SW480 (cell line): ENCODE measurements around the gene SOS1.
A peak's percentile ranks its signal among the peaks of the same experiment; 100 is the strongest.
"Not testable (repeated sequence)": the region's sequence is repeated elsewhere in the genome, so short reads cannot be mapped to it uniquely, and the experiment has no call there.

Source experiments
- DNase-seq: peaks from one replicate; pipeline ENCODE4 v3.0.0-alpha.2; 2016; ENCODE audit warnings: low spot score

Gene SOS1

GRCh38 chr2:39120771-39121522 lies at the start of gene SOS1:
Gene SOS1, minus strand, starts transcription at chr2:39121051. Its CDS starts 629 bp downstream, at chr2:39120422.
- DNase-seq: peak; percentile 95

DNA sequence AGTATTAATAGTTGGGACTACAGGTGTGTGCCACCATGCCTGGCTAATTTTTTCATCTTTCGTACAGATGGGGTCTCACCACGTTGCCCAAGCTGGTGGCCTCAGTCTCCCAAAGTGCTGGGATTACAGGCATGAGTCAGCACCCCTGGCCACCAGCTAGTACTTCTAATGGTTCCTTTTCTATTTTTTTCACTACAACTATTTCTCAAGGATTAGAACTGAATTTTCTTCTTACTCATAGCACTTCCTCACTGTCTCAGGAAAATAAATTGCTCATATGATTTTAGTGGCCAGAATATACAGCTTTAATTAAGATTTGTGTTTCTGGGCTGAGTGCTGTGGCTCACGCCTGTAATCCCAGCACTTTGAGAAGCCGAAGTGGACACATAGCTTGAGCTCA lies 43.2 kb upstream of the SOS1 start:
- no peak for DNase-seq

DNA sequence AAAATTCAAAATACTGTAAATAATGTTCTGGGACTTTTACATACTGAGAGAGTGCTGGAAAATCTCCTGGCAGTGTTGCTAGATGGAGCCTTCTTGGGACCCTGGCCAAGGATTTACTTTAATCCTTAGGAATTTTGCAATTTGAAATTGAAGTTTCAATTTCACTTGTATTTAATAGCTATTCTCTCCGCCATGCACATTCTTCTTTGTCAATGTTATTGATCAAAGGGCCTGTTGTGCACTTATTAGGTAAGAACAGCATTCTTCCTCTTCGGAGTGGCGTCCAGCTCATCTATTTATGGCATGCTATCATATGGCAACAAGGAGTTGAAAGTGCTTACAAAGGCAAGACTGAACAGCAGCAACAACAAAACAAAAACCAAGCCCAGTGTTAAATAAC lies 40.1 kb upstream of the SOS1 start:
- no peak for DNase-seq

DNA sequence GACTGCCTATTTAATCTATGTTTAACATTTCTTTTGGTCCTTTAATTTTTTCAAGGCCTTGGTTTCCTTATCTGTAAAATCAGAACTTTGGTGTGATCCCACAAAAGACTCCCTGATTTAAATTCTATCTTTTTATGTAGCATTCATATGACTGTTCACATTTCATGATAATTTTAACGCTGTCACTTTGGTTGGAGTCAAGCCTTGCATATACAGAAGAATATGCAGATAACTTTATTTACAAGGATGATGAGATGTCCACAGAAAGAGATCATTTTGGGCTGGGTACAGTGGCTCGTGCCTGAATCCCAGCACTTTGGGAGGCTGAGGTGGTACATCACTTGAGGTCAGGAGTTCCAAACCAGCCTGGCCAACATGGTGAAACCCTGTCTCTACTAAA lies 38.4 kb upstream of the SOS1 start:
- no peak for DNase-seq

DNA sequence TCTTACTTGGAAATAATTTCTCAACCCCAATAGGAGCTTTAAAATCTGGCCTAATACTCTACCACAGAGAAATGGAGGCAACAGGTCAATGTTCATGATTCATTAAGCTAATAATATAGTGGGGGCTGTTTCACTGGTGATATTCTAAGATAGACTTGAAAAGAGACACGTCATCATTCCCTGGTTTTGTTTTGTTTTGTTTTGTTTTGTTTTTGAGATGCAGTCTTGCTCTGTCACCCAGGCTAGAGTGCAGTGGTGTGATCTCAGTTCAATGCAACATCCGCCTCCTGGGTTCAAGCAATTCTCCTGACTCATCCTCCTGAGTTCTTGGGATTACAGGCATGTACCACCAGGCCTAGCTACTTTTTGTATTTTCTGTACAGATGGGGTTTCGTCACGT lies 37.5 kb upstream of the SOS1 start:
- DNase-seq: no peak

DNA sequence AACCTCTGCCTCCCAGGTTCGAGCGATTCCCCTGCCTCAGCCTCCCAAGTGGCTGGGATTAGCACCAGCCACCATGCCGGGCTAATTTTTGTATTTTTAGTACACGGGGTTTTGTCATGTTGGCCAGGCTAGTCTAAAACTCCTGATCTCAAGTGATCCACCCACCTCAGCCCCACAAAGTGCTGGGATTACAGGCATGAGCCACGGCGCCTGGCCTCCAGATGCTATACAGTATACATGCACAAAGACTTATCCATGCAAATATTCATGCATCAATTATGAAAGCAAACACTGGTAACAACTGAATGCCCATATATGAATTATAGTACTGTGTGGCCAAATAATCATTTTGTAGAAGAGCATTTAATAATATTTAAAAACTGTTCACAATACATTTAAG lies 36.0 kb upstream of the SOS1 start:
- no peak for DNase-seq

DNA sequence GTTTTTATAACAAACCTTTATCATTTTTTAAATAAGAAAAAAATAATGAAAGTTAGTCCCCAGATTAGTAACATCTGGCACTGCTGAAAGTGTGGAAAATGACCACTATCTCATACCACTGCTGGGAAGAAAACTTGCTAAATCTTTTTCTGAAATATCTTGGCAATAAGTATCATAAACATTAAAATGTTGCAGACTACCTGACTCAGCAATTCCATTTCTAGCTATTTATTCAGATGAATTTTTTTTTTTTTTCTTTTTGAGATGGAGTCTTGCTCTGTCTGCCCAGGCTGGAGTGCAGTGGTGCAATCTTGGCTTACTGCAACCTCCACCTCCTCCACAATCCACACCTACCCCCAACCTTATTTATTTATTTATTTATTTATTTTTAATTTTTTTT lies 35.3 kb upstream of the SOS1 start:
- DNase-seq: no peak

DNA sequence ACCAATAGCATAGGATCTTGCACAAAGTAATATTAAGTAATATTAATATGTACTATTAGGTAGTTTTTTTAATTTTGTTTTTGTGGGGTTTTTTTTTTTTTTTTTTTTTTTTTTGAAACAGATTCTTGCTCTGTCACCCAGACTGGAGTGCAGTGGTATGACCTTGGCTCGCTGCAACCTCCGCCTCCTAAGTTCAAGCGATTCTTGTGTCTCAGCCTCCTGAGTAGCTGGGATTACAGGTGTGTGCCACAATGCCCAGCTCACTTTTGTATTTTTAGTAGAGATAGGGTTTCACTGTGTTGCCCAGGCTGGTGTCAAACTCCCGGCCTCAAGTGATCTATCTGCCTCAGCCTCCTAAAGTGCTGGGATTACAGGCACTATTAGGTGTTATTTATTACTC lies 34.7 kb upstream of the SOS1 start:
- DNase-seq: not testable (repeated sequence)

GRCh38 chr2:39154944-39155343 lies 34.1 kb upstream of the SOS1 start:
- no peak for DNase-seq

- DNase-seq: no peak
Observed at GRCh38 chr2:39153312-39153711, 32.5 kb upstream of the SOS1 start.

GRCh38 chr2:39152504-39152903 lies 31.7 kb upstream of the SOS1 start:
- no peak for DNase-seq

- no peak for DNase-seq
Observed at GRCh38 chr2:39150890-39151497, 30.1 kb upstream of the SOS1 start.

DNA sequence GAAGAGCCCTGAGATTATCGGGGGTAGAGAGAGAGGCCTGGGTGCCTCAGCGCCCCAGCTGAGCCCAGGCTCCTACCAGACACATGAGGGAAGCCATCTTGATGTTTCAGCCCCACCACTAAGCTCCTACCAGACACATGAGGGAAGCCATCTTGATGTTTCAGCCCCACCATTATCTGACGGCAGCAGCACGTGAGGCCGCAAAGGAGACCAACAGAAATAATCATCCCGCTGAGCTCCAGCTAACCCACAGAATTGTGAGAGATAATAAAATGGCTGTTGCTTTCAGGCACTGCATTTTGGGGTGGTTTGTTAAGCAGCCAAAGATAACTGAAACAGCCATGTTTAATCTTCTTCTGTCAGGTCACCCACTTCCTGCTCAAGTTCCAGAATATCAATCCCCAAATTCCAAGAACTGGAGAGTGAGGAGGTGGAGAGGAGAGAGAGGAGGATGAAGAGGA lies 29.3 kb upstream of the SOS1 start:
- DNase-seq: no peak

GRCh38 chr2:39146630-39147029 lies 25.8 kb upstream of the SOS1 start:
- no peak for DNase-seq

DNA sequence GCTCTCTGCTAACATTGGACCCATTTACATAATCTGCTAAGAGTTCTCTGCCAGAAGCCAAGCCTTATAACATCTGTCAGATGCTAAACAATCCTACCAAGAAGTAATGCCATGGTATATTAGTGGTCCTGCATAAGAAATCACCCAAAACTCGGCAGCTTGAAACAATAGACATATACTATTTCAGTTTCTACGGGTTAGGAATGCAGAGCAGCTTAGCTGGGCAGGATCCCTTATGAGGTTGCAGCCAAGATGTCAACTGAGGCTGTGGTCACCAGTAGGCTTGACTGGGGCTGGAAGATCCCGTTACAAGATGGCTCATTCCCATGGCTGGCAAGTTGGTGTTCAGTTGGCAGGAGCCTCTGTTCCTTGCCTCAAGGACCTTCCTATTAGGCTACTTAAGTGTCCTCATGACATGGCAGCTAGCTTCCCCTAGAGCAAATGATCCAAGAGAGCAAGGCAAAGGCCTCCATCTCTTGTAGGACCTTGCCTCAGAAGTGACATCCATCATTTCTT lies 25.1 kb upstream of the SOS1 start:
- no peak for DNase-seq

DNA sequence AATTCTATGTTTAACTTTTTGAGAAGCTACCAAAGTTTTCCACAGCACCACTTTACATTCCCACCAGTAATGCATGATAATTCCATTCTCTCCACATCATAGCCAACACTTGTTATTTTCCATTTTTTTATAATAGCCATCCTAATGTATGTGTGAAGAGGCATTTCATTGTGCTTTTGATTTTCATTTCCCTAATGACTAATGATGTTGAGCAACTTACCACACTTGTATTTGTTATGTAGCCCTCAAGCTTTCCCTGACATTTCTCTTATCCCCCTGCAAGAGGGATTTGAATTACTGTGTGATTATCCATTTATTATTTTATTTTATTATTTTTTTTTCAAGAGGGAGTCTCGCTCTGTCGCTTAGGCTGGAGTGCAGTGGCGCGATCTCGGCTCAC lies 23.6 kb upstream of the SOS1 start:
- DNase-seq: no peak

- no peak for DNase-seq
Observed at GRCh38 chr2:39142904-39143605, 22.2 kb upstream of the SOS1 start.

DNA sequence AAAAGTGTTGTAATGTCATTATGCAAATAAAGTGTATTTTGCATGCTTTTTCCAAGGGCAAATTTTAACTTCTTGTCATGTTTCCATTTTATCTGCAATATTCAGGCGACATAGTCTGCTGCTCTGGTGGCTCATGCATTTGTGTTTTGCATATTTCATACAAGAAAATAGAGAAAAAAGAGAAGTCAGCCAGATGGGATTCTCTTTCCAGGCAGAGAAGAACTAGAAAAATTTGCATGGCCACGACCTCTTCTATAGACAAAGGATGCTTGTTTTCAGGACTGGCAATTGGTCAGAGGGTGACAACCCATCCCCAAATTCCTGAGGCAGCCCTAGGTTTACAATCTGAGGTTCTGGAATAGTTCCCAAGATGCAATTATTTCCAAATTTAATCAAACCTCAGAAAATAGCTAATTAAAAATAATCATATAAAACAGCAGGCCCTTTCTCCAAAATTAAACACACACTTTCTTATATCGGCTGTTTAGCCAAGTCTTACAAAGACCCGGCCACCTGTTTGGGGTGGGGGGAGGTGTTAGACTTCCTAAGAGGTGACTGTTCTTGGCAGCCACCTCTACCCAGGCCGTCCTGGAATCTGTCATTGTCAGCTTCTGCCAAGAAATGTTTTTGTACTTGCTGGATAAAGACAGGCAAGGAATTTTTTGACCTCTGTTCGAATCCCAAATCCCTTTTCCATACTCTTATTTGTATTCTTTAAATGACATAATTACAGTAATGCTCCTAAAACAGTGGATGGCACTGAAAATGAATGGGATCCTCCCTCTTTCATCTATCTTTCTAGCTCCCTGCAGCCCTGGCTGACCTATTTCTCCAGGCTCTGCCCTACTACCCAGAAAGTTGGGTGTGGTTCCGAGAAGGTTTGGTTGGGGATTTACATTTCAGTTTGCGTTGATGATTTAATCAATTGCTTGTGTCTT lies 20.8 kb upstream of the SOS1 start:
- no peak for DNase-seq

GRCh38 chr2:39140948-39141333 lies 20.1 kb upstream of the SOS1 start:
- not testable (repeated sequence) for DNase-seq

- no peak for DNase-seq
Observed at GRCh38 chr2:39140322-39140847, 19.5 kb upstream of the SOS1 start.

DNA sequence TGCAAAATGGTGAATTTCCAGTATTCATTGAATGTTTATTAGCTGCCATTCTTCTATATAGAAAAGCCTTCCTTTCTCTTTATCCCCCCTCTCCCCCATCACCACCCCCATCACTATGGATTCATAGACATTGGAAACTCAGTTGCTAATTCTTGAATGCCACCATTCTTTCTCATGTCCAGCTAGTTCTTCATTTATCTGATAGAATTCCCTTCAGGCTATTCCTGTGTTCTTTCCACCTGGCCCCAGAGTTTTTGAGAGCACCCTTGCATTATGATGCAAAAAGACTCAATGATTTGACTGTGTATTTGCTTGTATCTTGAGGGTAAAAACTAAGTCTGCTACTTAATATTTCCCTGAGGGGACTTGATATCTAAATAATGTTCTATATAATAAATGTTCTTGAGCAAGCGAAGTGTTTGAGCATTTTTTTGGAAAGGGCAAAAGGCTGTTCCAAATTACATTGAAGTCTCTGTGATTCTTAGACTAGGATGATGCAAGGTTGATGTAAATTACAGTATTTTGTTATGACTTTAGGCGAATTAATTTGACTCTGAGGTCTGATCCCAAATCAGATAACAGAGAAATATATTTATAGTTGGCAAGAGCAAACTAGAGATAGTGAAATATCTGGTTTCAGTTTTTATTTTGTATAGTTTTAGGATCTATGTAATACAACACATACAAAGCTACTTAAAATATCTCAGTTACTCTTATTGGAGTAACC lies 18.8 kb upstream of the SOS1 start:
- DNase-seq: no peak
